ENCODE measurements around the gene HOXA11. TPM values are rescaled to one million over a fixed set of nuclear protein-coding genes. Genes with fewer than 3 reads are reported as not detected.
A peak's percentile ranks its signal among the peaks of the same experiment; 100 is the strongest.

HOXA11 gene
- total RNA-seq, 4 donors from 2014 or later, result 0.34 to 1.2 (median 0.95) TPM; not detected in 1

DNA sequence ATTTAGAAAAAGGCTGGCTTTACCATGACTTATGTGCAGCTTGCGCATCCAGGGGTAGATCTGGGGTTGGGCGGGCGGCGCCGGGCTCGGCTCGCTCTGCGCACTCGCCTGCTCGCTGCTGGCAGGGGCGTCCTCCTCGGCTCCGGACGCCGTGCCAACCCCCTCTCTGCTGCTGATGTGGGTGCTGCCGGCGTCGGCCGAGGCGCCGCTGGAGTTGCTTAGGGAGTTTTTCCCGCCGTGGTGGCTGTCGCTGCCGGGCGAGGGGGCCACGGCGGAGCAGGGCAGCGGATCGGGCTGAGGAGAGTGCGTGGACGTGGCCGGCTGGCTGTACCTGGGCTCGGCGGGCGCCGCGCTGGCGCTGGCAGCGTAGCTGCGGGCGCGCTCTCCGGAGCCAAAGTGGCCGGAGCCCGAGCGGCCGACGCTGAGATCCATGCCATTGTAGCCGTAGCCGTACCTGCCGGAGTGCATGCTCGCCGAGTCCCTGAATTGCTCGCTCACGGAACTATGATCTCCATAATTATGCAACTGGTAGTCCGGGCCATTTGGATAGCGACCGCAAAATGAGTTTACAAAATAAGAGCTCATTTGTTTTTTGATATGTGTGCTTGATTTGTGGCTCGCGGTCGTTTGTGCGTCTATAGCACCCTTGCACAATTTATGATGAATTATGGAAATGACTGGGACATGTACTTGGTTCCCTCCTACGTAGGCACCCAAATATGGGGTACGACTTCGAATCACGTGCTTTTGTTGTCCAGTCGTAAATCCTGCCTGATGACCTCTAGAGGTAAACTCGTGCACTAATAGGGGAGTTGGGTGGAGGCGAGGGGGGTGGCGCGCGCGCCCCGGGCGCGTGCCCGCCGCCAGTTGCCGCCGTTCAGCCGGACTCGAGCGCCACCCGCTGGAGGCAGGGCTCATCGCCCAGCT, 41.7 kb downstream of the HOXA11 start, which contains the start of gene HOXA5:
HOXA5 (minus strand) TSS at position 659 of the 927 bp plus-strand sequence; CDS start at position 585, 74 bp downstream.
- H3K36me3 ChIP-seq, result peaks cover 16% of the 10 kb centered on the region
- H3K27ac ChIP-seq, result peak within 1 kb of the TSS; percentile 97
- H3K9me3 ChIP-seq, result no peaks in the 10 kb centered on the region
- peak within 1 kb of the TSS; percentile 53 for H3K4me3 ChIP-seq
- no peak for TF ChIP-seq EP300 (IDR thresholded peaks at IDR 0.05)
- TF ChIP-seq POLR2A (IDR thresholded peaks at IDR 0.05), result no peak
- peak in 2 of 3 donors; percentile 7 to 73 for TF ChIP-seq POLR2AphosphoS5 (IDR thresholded peaks at IDR 0.05)
- TF ChIP-seq, protein P1, sequence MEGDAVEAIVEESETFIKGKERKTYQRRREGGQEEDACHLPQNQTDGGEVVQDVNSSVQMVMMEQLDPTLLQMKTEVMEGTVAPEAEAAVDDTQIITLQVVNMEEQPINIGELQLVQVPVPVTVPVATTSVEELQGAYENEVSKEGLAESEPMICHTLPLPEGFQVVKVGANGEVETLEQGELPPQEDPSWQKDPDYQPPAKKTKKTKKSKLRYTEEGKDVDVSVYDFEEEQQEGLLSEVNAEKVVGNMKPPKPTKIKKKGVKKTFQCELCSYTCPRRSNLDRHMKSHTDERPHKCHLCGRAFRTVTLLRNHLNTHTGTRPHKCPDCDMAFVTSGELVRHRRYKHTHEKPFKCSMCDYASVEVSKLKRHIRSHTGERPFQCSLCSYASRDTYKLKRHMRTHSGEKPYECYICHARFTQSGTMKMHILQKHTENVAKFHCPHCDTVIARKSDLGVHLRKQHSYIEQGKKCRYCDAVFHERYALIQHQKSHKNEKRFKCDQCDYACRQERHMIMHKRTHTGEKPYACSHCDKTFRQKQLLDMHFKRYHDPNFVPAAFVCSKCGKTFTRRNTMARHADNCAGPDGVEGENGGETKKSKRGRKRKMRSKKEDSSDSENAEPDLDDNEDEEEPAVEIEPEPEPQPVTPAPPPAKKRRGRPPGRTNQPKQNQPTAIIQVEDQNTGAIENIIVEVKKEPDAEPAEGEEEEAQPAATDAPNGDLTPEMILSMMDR (IDR thresholded peaks at IDR 0.05), result peak in 1 of 2 donors; percentile 78
- WGBS, result 63% methylated on average over 48 of the region's 86 CpGs
- DNase-seq (ENCODE audit: low spot score in 2 of 2), result peak; percentile 71 to 80
- peaks cover 39% of the 10 kb centered on the region for H3K4me1 ChIP-seq
- no peaks in the 10 kb centered on the region for H3K27me3 ChIP-seq

DNA sequence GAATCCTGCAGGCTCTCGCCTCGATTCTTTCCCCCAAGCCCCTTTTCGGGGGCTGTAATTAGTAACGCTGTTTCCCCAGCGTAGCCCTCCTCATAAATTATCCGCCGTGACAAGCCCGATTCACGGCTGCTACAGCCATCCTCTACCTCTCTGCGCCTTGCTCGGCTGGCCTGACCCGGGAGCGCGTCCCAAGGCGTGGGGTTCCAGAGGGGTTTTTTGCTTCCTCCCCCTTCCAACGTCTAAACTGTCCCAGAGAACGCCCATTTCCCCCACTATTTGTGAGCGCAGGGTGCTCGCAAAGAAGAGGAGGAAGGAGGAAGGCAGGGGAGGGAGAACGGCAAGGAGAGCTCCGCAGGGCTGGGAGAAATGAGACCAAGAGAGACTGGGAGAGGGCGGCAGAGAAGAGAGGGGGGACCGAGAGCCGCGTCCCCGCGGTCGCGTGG, 42.4 kb downstream of the HOXA11 start:
- Histone ChIP-seq H3K4me3 (peak overlapping the region; percentile 53), H3K4me1 (peaks cover 36% of the 10 kb centered on the region), H3K36me3 (peaks cover 16% of the 10 kb centered on the region), H3K27ac (peak overlapping the region; percentile 88), H3K9me3 (no peaks in the 10 kb centered on the region), H3K27me3 (no peaks in the 10 kb centered on the region)
- TF ChIP-seq, protein P1 (IDR thresholded peaks at IDR 0.05), result no peak
- TF ChIP-seq POLR2A (IDR thresholded peaks at IDR 0.05) (no peak), POLR2AphosphoS5 (IDR thresholded peaks at IDR 0.05) (no peak), EP300 (IDR thresholded peaks at IDR 0.05) (no peak)
- peak in 1 of 2 donors; percentile 74 for DNase-seq (ENCODE audit: low spot score in 2 of 2)
- WGBS, result 60% methylated on average over 29 of the region's 29 CpGs

DNA sequence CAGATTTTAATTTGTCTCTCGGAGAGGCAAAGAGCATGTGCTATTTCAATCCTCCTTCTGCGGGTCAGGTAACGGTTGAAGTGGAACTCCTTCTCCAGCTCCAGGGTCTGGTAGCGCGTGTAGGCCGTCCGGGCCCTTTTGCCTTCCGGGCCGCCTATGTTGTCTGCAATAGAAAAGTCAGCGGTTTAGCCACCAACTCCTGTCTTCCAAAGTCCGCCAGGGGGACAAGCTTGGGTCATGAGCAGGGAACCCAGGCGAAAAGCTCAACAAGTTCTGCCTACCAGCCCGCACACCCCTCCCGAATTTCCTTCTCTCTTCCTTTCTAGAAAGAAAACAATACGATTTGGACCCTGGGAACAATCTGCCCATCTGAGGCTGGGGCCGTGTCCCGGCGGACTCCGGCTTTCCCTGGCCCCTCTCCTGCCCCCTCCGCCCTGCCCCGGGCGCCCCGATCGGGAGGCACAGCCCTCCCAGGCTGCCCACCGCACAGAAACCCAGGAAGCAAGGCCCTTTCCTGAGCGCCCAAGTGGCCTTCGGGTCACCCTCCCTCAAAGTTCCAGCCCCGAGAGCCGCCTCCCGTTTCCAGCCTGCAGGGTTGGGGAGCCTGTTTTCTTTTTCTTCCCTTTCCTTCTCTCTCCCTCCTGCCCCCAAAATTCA, 43.0 kb downstream of the HOXA11 start:
- 73% methylated on average over 30 of the region's 30 CpGs for WGBS
- Histone ChIP-seq H3K27me3 (no peaks in the 10 kb centered on the region), H3K4me1 (peaks cover 36% of the 10 kb centered on the region), H3K36me3 (peaks cover 16% of the 10 kb centered on the region), H3K27ac (peak overlapping the region; percentile 88), H3K9me3 (no peaks in the 10 kb centered on the region), H3K4me3 (peak overlapping the region; percentile 53)
- TF ChIP-seq EP300 (IDR thresholded peaks at IDR 0.05), result no peak
- no peak for TF ChIP-seq POLR2A (IDR thresholded peaks at IDR 0.05)
- TF ChIP-seq, protein P1 (IDR thresholded peaks at IDR 0.05), result no peak
- no peak for TF ChIP-seq POLR2AphosphoS5 (IDR thresholded peaks at IDR 0.05)
- peak in 1 of 2 donors; percentile 74 for DNase-seq (ENCODE audit: low spot score in 2 of 2)

DNA sequence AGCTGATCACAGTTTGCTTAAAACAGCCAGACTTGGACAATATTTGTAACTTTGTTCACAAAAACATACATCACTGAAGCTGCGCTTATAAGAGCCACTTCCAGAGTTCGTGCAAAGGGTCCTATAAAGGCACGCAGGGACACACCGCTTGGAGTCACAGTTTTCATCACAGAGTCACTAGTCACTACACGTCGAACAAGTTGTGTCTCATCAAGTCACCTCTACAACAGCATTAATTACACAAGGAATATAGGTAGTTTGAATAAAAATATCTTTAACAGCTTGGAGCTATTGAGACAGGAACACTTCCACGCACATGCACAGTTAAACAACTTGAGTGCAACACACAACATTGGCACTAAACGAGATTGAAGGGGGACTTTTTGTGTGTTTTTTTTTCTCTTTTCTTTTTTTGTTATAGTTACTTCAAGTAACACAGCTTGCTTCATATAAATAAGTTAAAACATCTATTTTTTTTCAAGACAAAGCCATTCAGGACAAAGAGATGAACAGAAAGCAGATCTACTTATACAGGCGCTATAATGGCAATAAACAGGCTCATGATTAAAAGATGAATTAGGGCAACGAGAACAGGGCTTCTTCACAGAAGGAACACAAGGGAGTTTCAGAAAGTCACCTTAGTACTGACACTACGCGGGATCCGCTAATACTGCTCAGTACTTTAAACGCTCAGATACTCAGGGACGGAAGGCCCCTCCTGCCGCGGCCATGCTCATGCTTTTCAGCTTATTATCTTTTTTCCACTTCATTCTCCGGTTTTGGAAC, 43.7 kb downstream of the HOXA11 start:
- H3K4me1 ChIP-seq, result peaks cover 36% of the 10 kb centered on the region
- H3K36me3 ChIP-seq, result peaks cover 16% of the 10 kb centered on the region
- WGBS, result 70% methylated on average over 18 of the region's 18 CpGs
- no peaks in the 10 kb centered on the region for H3K9me3 ChIP-seq
- no peak for DNase-seq (ENCODE audit: low spot score in 2 of 2)
- no peak overlapping the region for H3K27ac ChIP-seq
- TF ChIP-seq POLR2AphosphoS5 (IDR thresholded peaks at IDR 0.05) (no peak), POLR2A (IDR thresholded peaks at IDR 0.05) (no peak), EP300 (IDR thresholded peaks at IDR 0.05) (no peak)
- TF ChIP-seq, protein P1 (IDR thresholded peaks at IDR 0.05), result no peak
- H3K4me3 ChIP-seq, result peak overlapping the region; percentile 53
- no peaks in the 10 kb centered on the region for H3K27me3 ChIP-seq
